SK-N-SH (cell line): ENCODE data around the gene SNX20. TPM values are rescaled to one million over a fixed set of nuclear protein-coding genes. Genes with fewer than 3 reads are reported as not detected.

Source experiments
- CTCF ChIA-PET: fragments of 300-600, 350-600 bp; formaldehyde crosslinking; extraction: SDS; loops from one replicate; lab custom pipeline; 2021; lab: Yijun Ruan, JAX
- POLR2A ChIA-PET: fragments of 350-600 bp; sonication (Branson Sonifier 250); formaldehyde crosslinking; extraction: SDS; loops from one replicate; lab custom pipeline; 2020; ENCODE audit warnings: antibody characterized with exemption, inconsistent platforms; lab: Yijun Ruan, JAX
- DNase-seq: peaks from one replicate; pipeline ENCODE4 v3.0.0; 2012
- H2AFZ ChIP-seq: fragments of 200-600 bp; sonication (generic); 2 replicates; pipeline ENCODE4 v1.8.1; 2016; ENCODE audit warnings: antibody characterized with exemption, mild to moderate bottlenecking, low read depth
- H3F3A ChIP-seq: fragments of 200-600 bp; sonication (generic); replicated peaks from 2 replicates; pipeline ENCODE3; 2016; ENCODE audit warnings: antibody characterized with exemption, mild to moderate bottlenecking; ENCODE audit not compliant: insufficient read depth
- H3K27ac ChIP-seq, 2 experiments: fragments of 200-500 bp in 1 of 2; fragments of 200-600 bp in 1 of 2; sonication (Bioruptor generic) in 1 of 2; sonication (generic), shearing (Covaris generic) in 1 of 2; 2 replicates each; pipeline versions ENCODE4 v1.5.1 to v1.6.1; 2014 to 2016; ENCODE audit warnings: low read depth in 2 of 2, inconsistent platforms in 1 of 2, low read length in 1 of 2, mild to moderate bottlenecking in 1 of 2, mixed read lengths in 1 of 2
- H3K27me3 ChIP-seq: fragments of 200-600 bp; sonication (generic), shearing (Covaris generic); 2 replicates; pipeline ENCODE4 v1.6.1; 2016; ENCODE audit warnings: mixed run types; ENCODE audit not compliant: insufficient read depth
- H3K36me3 ChIP-seq, 2 experiments: fragments of 200-500 bp in 1 of 2; fragments of 200-600 bp in 1 of 2; sonication (Bioruptor generic) in 1 of 2; sonication (generic) in 1 of 2; replicated peaks in 1 of 2; 2 replicates each; pipeline versions ENCODE3 to v1.5.1; 2014 to 2016; ENCODE audit warnings: low read length in 1 of 2, mild to moderate bottlenecking in 1 of 2; ENCODE audit not compliant: insufficient read depth in 2 of 2, control insufficient read depth in 1 of 2
- H3K4me1 ChIP-seq, 2 experiments: fragments of 200-500 bp in 1 of 2; fragments of 200-600 bp in 1 of 2; sonication (Bioruptor generic) in 1 of 2; sonication (generic), shearing (Covaris generic) in 1 of 2; 2 replicates each; pipeline versions ENCODE4 v1.5.1 to v1.6.1; 2014 to 2016; ENCODE audit warnings: low read depth in 1 of 2, low read length in 1 of 2, mixed run types in 1 of 2; ENCODE audit not compliant: insufficient read depth in 2 of 2, control insufficient read depth in 1 of 2
- H3K4me2 ChIP-seq: fragments of 200-600 bp; sonication (generic), shearing (Covaris generic); 2 replicates; pipeline ENCODE4 v1.6.1; 2017; ENCODE audit warnings: mixed run types
- H3K4me3 ChIP-seq, 2 experiments: fragments of 200-500 bp in 1 of 2; fragments of 200-600 bp in 1 of 2; sonication (Bioruptor generic) in 1 of 2; sonication (generic), shearing (Covaris generic) in 1 of 2; 2 replicates each; pipeline versions ENCODE4 v1.5.1 to v1.8.1; 2014 to 2016; ENCODE audit warnings: low read depth in 2 of 2, inconsistent platforms in 1 of 2, low read length in 1 of 2, mild to moderate bottlenecking in 1 of 2, mixed read lengths in 1 of 2, moderate library complexity in 1 of 2
- H3K79me2 ChIP-seq: fragments of 200-600 bp; sonication (generic); 2 replicates; pipeline ENCODE4 v1.8.1; 2017; ENCODE audit warnings: mild to moderate bottlenecking; ENCODE audit not compliant: insufficient read depth
- H3K9ac ChIP-seq: fragments of 200-600 bp; sonication (generic); 2 replicates; pipeline ENCODE4 v1.6.1; 2017; ENCODE audit warnings: mixed run types
- H3K9me2 ChIP-seq: fragments of 200-600 bp; sonication (generic); 2 replicates; pipeline ENCODE4 v1.6.1; 2017; ENCODE audit warnings: mixed run types
- H3K9me3 ChIP-seq: fragments of 200-600 bp; sonication (generic); 2 replicates; pipeline ENCODE4 v1.6.1; 2017; ENCODE audit warnings: mixed run types, mild to moderate bottlenecking, moderate library complexity
- H4K20me1 ChIP-seq: fragments of 200-600 bp; sonication (generic); 2 replicates; pipeline ENCODE4 v1.6.1; 2017; ENCODE audit warnings: mild to moderate bottlenecking, mixed run types; ENCODE audit not compliant: insufficient read depth
- ELF1 ChIP-seq: IDR thresholded peaks from 2 replicates; pipeline ENCODE4 v1.4.0; 2012
- EZH2phosphoT487 ChIP-seq: fragments of 200-600 bp; sonication (generic); IDR thresholded peaks from 2 replicates; pipeline ENCODE4 v1.6.1; 2017; ENCODE audit warnings: low read depth, mixed run types, mild to moderate bottlenecking, antibody characterized with exemption, moderate library complexity, borderline replicate concordance
- JUND ChIP-seq: IDR thresholded peaks from 2 replicates; pipeline ENCODE4 v1.4.0; 2012
- MXI1 ChIP-seq: IDR thresholded peaks from 2 replicates; pipeline ENCODE4 v1.6.1; 2012; ENCODE audit warnings: mild to moderate bottlenecking, low read depth, low read length, improper control_type of control experiment
- NRF1 ChIP-seq: IDR thresholded peaks from 2 replicates; pipeline ENCODE4 v1.6.1; 2012; ENCODE audit warnings: low read depth, mild to moderate bottlenecking, low read length
- POLR2AphosphoS5 ChIP-seq: IDR thresholded peaks from 2 replicates; pipeline ENCODE4 v1.6.1; 2012; ENCODE audit warnings: low read depth, low read length
- RAD21 ChIP-seq: IDR thresholded peaks from 2 replicates; pipeline ENCODE4 v1.6.1; 2012; ENCODE audit warnings: mild to moderate bottlenecking, low read length
- RFX5 ChIP-seq: IDR thresholded peaks from 2 replicates; pipeline ENCODE4 v1.6.1; 2012; ENCODE audit warnings: mild to moderate bottlenecking, improper control_type of control experiment, low read length
- RXRA ChIP-seq: IDR thresholded peaks from 2 replicates; pipeline ENCODE4 v1.4.0; 2012; ENCODE audit warnings: low read depth, mild to moderate bottlenecking, borderline replicate concordance
- SIN3A ChIP-seq: IDR thresholded peaks from 2 replicates; pipeline ENCODE4 v1.6.1; 2012; ENCODE audit warnings: low read depth, mild to moderate bottlenecking, low read length, moderate library complexity, borderline replicate concordance
- SMC3 ChIP-seq: IDR thresholded peaks from 2 replicates; pipeline ENCODE4 v1.6.1; 2012; ENCODE audit warnings: low read depth, low read length, improper control_type of control experiment
- TAF1 ChIP-seq: IDR thresholded peaks from 2 replicates; pipeline ENCODE4 v1.6.1; 2012; ENCODE audit warnings: low read depth, mild to moderate bottlenecking, low read length, moderate library complexity, borderline replicate concordance
- TCF12 ChIP-seq: IDR thresholded peaks from 2 replicates; pipeline ENCODE4 v1.4.0; 2012
- TEAD4 ChIP-seq: IDR thresholded peaks from 2 replicates; pipeline ENCODE4 v1.4.0; 2012; ENCODE audit warnings: mild to moderate bottlenecking, borderline replicate concordance; ENCODE audit not compliant: insufficient read depth
- WGBS: methylation state at CpG from one replicate; pipeline ENCODE4 v1.1.6; 2017; ENCODE audit warnings: low lambda C conversion rate; 5-methylcytosine and 5-hydroxymethylcytosine counted together
- polyA plus RNA-seq, 3 experiments: library from polyadenylated mRNA; depleted of rRNA; stranded (reverse); fragments of >200 nt; gene quantifications; 2 replicates each; pipeline ENCODE4 v1.2.3, GENCODE V29; 2012
- TF ChIP-seq, protein P1 (sequence below): fragments of 200-600 bp; sonication (generic); IDR thresholded peaks from 2 replicates; pipeline ENCODE4 v1.6.1; 2017; ENCODE audit warnings: antibody characterized with exemption, mild to moderate bottlenecking, moderate library complexity

SNX20 gene
- polyA plus RNA-seq, 1 of the 3 experiments (the other 2 are of a cell fraction), result not detected

DNA sequence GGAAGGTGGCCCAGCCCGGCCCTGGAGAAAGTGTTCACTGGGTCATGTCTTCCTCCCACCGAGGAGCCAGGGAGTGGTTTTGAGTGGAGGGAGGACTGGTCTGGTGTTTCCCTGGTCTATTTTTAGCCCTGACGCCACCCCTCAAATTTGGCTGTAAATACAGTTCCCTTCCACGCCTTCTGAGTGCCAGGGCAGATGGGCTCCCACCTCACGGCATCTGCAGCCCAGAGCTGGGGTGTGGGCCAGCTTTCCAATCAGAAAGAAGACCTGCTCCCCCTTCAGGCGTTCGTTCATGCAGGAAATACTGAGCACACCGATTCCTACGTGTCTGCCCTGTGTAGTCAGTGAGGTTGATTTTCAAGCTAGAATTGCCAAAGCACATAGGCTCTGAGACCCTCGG lies 53.7 kb downstream of the SNX20 start:
- Histone ChIP-seq H3K4me3 (no peak overlapping the region), H3K27ac (no peak overlapping the region), H3K36me3 (no peaks in the 10 kb centered on the region), H3K4me2 (no peak overlapping the region), H3K27me3 (no peaks in the 10 kb centered on the region), H4K20me1 (no peaks in the 10 kb centered on the region), H3K9ac (no peak overlapping the region), H3F3A (no peaks in the 10 kb centered on the region), H3K9me2 (no peaks in the 10 kb centered on the region), H3K4me1 (peaks cover 0 to 2% of the 10 kb centered on the region in 2 experiments; a peak in 1 of 4 replicates), H3K79me2 (no peaks in the 10 kb centered on the region), H3K9me3 (no peaks in the 10 kb centered on the region), H2AFZ (no peak overlapping the region)
- TF ChIP-seq RAD21 (peak; percentile 32), TEAD4 (no peak)
- ChIA-PET POLR2A (interaction anchor here (0.5 to 0.7 kb wide), 2 partner anchors 23 to 874 kb away, joined by 3 to 5 read pairs; no protein-coding TSS in a partner anchor), CTCF (interaction anchor here (1.0 to 1.7 kb wide), 8 partner anchors 11 to 256 kb away, joined by 3 to 5 read pairs (median 3); no protein-coding TSS in a partner anchor)
- peak; percentile 42 for DNase-seq
- WGBS, result 56% methylated on average over 10 of the region's 10 CpGs

DNA sequence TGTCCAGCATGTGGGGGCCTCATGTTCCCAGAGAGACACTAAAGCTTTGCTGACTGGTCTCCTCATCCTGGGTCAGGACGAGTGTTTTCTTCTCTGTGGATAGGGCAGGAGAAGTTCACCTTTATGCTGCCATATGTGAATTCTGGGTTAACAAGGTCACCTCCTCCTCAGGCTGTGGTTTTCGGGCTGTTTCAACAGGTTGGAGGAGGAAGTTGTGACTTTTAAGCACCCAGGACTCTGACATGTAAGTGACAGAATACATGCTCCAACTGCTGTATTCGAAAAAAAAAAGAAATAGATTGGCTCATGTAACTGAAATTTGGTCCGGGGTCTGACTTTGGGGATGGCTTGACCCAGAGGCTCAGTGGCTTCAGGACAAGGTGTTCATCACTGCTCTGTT lies 54.2 kb downstream of the SNX20 start:
- H3K9ac ChIP-seq, result no peak overlapping the region
- H3F3A ChIP-seq, result no peaks in the 10 kb centered on the region
- no peak for DNase-seq
- no peak overlapping the region for H3K4me3 ChIP-seq
- no peaks in the 10 kb centered on the region for H3K9me2 ChIP-seq
- no peak overlapping the region for H3K4me2 ChIP-seq
- H3K27ac ChIP-seq, result no peak overlapping the region
- H3K27me3 ChIP-seq, result no peaks in the 10 kb centered on the region
- 20% methylated on average over 4 of the region's 4 CpGs for WGBS
- no peaks in the 10 kb centered on the region for H4K20me1 ChIP-seq
- no peak overlapping the region for H2AFZ ChIP-seq
- peaks cover 0 to 2% of the 10 kb centered on the region in 2 experiments; a peak in 1 of 4 replicates for H3K4me1 ChIP-seq
- TF ChIP-seq RFX5 (no peak), SIN3A (no peak), POLR2AphosphoS5 (no peak), NRF1 (no peak), TEAD4 (no peak), TAF1 (no peak), SMC3 (no peak), TCF12 (no peak), EZH2phosphoT487 (no peak), JUND (no peak), ELF1 (no peak), MXI1 (no peak), RXRA (no peak)
- TF ChIP-seq, protein P1, sequence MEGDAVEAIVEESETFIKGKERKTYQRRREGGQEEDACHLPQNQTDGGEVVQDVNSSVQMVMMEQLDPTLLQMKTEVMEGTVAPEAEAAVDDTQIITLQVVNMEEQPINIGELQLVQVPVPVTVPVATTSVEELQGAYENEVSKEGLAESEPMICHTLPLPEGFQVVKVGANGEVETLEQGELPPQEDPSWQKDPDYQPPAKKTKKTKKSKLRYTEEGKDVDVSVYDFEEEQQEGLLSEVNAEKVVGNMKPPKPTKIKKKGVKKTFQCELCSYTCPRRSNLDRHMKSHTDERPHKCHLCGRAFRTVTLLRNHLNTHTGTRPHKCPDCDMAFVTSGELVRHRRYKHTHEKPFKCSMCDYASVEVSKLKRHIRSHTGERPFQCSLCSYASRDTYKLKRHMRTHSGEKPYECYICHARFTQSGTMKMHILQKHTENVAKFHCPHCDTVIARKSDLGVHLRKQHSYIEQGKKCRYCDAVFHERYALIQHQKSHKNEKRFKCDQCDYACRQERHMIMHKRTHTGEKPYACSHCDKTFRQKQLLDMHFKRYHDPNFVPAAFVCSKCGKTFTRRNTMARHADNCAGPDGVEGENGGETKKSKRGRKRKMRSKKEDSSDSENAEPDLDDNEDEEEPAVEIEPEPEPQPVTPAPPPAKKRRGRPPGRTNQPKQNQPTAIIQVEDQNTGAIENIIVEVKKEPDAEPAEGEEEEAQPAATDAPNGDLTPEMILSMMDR, result no peak
- no peaks in the 10 kb centered on the region for H3K79me2 ChIP-seq
- H3K36me3 ChIP-seq, result no peaks in the 10 kb centered on the region
- POLR2A ChIA-PET, result interaction anchor here (0.7 kb wide), 1 partner anchor 22 kb away, joined by 3 read pairs; no protein-coding TSS in a partner anchor
- CTCF ChIA-PET, result interaction anchor here (1.0 to 1.7 kb wide), 7 partner anchors 11 to 256 kb away, joined by 3 to 5 read pairs (median 3); no protein-coding TSS in a partner anchor
- H3K9me3 ChIP-seq, result no peaks in the 10 kb centered on the region
